Upper lobe of left lung (tissue), 6 donors: ENCODE data around the gene OTULINL. TPM values are rescaled to one million over a fixed set of nuclear protein-coding genes. Genes with fewer than 3 reads are reported as not detected.

Source experiments
- ATAC-seq, 2 donors: fragments of 200-7000 bp; cut with Tn5 transposase; one replicate each; pipeline ENCODE4 v1.9.1; 2022; ENCODE audit warnings: mild to moderate bottlenecking in 2 of 2, moderate library complexity in 2 of 2; ENCODE audit not compliant: low FRiP score in 2 of 2
- DNase-seq, 2 donors: peaks; one replicate each; pipeline ENCODE4 v3.0.0-alpha.2; 2019 to 2020
- H3K27ac ChIP-seq, 4 donors: fragments of 200-600 bp; sonication (generic); one replicate each; pipeline ENCODE4 v1.5.1; 2016 to 2019
- H3K27me3 ChIP-seq, 4 donors: fragments of 200-600 bp; sonication (generic); one replicate each; pipeline ENCODE4 v1.5.1; 2017 to 2019
- H3K36me3 ChIP-seq, 4 donors: fragments of 200-600 bp; sonication (generic); one replicate each; pipeline ENCODE4 v1.5.1; 2016 to 2019
- H3K4me1 ChIP-seq, 4 donors: fragments of 200-600 bp; sonication (generic); one replicate each; pipeline ENCODE4 v1.5.1; 2018 to 2019
- H3K4me3 ChIP-seq, 4 donors: fragments of 200-600 bp; sonication (generic); one replicate each; pipeline ENCODE4 v1.5.1; 2017 to 2019; ENCODE audit warnings: mild to moderate bottlenecking in 2 of 4, moderate library complexity in 1 of 4
- H3K9me3 ChIP-seq, 4 donors: fragments of 200-600 bp; sonication (generic); one replicate each; pipeline ENCODE4 v1.5.1; 2018 to 2019
- CTCF ChIP-seq, 6 experiments: fragments of 450-650 bp in 4 of 6; fragments of 200-600 bp in 2 of 6; sonication (generic) in 2 of 6; IDR thresholded peaks; one replicate each; pipeline ENCODE4 v1.5.1; 2016 to 2019; ENCODE audit warnings: antibody characterized with exemption in 6 of 6
- EP300 ChIP-seq, 4 donors: sonication (generic); formaldehyde crosslinking; IDR thresholded peaks; one replicate each; pipeline ENCODE4 v1.5.1; 2017; ENCODE audit warnings: antibody characterized with exemption in 4 of 4, control low read depth in 2 of 4
- POLR2A ChIP-seq, 4 donors: fragments of 450-650 bp; IDR thresholded peaks; one replicate each; pipeline ENCODE4 v1.5.1; 2016 to 2017; ENCODE audit warnings: antibody characterized with exemption in 4 of 4, mild to moderate bottlenecking in 2 of 4
- POLR2AphosphoS5 ChIP-seq, 2 donors: sonication (generic); formaldehyde crosslinking; IDR thresholded peaks; one replicate each; pipeline ENCODE4 v1.5.1; 2017; ENCODE audit warnings: antibody characterized with exemption in 2 of 2
- WGBS, 2 donors: methylation state at CpG; one replicate each; pipeline ENCODE4 v1.1.5; 2017 to 2018; 5-methylcytosine and 5-hydroxymethylcytosine counted together
- total RNA-seq, 6 donors: library from RNA; depleted of rRNA in 4 of 6; stranded (reverse); fragments of >200 nt in 4 of 6; gene quantifications; one replicate each; pipeline versions ENCODE4 v1.1.0 to v1.2.1, GENCODE V29; 2016 to 2021
- donor health status: DM: no; HTN: no; CAD: no; lungs with moderate emphysema.
- donor health status: DM: no; HTN: yes; CAD: no; lungs with severe emphysema.

Gene OTULINL
- total RNA-seq, 6 donors from 2014 or later: 36.4 to 194 (median 82.8) TPM

DNA sequence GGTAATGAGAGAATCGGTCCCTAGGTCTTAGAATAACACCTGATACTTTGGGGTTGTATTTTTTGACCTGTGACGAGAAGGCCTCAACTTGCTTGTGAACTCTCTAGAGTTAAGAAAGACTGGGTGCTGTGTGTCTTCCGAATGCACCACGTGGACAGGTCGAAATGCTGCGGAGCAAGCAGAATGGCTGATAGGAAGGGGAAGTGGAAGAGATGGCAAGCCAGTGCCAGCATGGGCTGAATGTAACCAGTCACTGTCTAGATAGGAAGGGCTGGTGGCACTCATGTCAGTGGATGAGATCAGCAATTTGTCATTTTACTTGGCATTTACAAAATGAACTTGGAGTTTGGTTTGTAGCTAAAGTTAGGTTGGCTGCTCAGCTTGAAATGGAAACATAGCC is 5.6 kb downstream of the OTULINL start:
- Histone ChIP-seq H3K9me3 (no peaks in the 10 kb centered on the region), H3K27ac (peak overlapping the region; percentile 53 to 87 (median 81)), H3K4me1 (peaks cover 6 to 72% (median 43%) of the 10 kb centered on the region in 4 donors), H3K4me3 (no peak overlapping the region), H3K27me3 (no peaks in the 10 kb centered on the region), H3K36me3 (no peaks in the 10 kb centered on the region)
- ATAC-seq (peak in 1 of 2 donors; percentile 73), DNase-seq (peak in 1 of 2 donors; percentile 77)
- 66 to 86% methylated on average over 6 of the region's 6 CpGs for WGBS, 2 donors
- TF ChIP-seq EP300 (IDR thresholded peaks at IDR 0.05) (no peak), POLR2AphosphoS5 (IDR thresholded peaks at IDR 0.05) (no peak), POLR2A (IDR thresholded peaks at IDR 0.05) (peak in 1 of 4 donors; percentile 10), CTCF (IDR thresholded peaks at IDR 0.05) (no peak)

DNA sequence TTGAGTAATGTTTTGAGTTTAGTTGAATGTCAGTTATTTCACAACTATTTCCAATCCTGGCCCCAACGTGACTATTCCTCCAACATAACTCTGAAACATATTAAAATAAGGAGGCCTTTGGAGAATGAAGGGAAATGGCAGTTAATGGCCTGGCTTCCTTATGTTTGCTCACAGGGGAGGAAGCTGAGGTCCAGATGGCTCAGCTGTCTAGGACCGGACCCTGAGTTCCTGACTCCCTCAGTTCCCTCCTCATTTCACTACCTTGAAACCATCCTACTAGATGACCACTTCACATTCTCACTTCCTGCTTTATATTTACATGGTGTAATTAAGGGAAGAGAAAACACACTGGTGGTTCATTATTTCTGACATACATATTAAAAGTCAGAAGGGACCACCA is 6.6 kb downstream of the OTULINL start:
- Histone ChIP-seq H3K9me3 (no peaks in the 10 kb centered on the region), H3K36me3 (no peaks in the 10 kb centered on the region), H3K4me3 (no peak overlapping the region), H3K27me3 (no peaks in the 10 kb centered on the region), H3K4me1 (peaks cover 6 to 68% (median 40%) of the 10 kb centered on the region in 4 donors), H3K27ac (peak overlapping the region; percentile 77 to 87 (median 81))
- no peak for DNase-seq
- TF ChIP-seq POLR2AphosphoS5 (IDR thresholded peaks at IDR 0.05): no peak
- ATAC-seq: peak in 1 of 2 donors; percentile 52
- WGBS, 2 donors: 52 to 62% methylated on average over 2 of the region's 2 CpGs

- 50 to 58% methylated on average over 10 of the region's 10 CpGs for WGBS, 2 donors
- peaks cover 11 to 70% (median 40%) of the 10 kb centered on the region in 4 donors for H3K4me1 ChIP-seq
- ATAC-seq (peak; percentile 61 to 87), DNase-seq (peak in 1 of 2 donors; percentile 55)
- H3K27ac ChIP-seq: peak overlapping the region; percentile 77 to 87 (median 81)
- H3K4me3 ChIP-seq: no peak overlapping the region
- H3K27me3 ChIP-seq: no peaks in the 10 kb centered on the region
- no peaks in the 10 kb centered on the region for H3K36me3 ChIP-seq
- peak in 1 of 4 donors; percentile 25 for TF ChIP-seq POLR2A (IDR thresholded peaks at IDR 0.05)
- no peak for TF ChIP-seq CTCF (IDR thresholded peaks at IDR 0.05)
- peak; percentile 71 to 99 (median 86) for TF ChIP-seq EP300 (IDR thresholded peaks at IDR 0.05)
- TF ChIP-seq POLR2AphosphoS5 (IDR thresholded peaks at IDR 0.05): peak; percentile 72 to 75
- no peaks in the 10 kb centered on the region for H3K9me3 ChIP-seq
Observed at GRCh38 chr5:14588758-14589543, 7.4 kb downstream of the OTULINL start.

GRCh38 chr5:14590949-14591348 is 9.4 kb downstream of the OTULINL start:
- Histone ChIP-seq H3K4me1 (peaks cover 19 to 66% (median 44%) of the 10 kb centered on the region in 4 donors), H3K4me3 (no peak overlapping the region), H3K27ac (peak overlapping the region in 1 of 4 donors; percentile 80), H3K36me3 (no peaks in the 10 kb centered on the region), H3K9me3 (no peaks in the 10 kb centered on the region), H3K27me3 (no peaks in the 10 kb centered on the region)
- 67 to 82% methylated on average over 2 of the region's 2 CpGs for WGBS, 2 donors
- no peak for TF ChIP-seq EP300 (IDR thresholded peaks at IDR 0.05)
- TF ChIP-seq POLR2AphosphoS5 (IDR thresholded peaks at IDR 0.05): no peak
- TF ChIP-seq CTCF (IDR thresholded peaks at IDR 0.05): no peak
- no peak for TF ChIP-seq POLR2A (IDR thresholded peaks at IDR 0.05)
- no peak for ATAC-seq
- DNase-seq: no peak

DNA sequence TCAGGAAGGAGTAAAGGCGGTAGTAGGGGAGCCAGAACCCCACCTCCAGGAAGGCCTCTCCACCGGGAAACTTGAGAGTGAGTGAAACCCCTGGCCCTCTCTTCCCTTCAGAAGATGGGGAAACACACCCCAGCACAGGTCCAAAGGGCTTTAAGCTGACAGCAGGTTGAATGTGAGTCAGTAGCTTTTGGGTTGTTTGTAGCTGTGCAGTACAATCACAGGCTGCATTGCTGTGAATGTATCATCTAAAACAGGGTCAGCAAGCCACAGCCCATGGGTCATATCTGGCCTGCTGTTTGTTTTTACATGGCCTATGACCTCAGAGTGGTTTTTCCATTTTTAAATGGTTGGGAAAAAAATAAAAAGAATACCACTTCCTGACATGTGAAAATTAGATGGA is 10.0 kb downstream of the OTULINL start:
- peaks cover 22 to 68% (median 45%) of the 10 kb centered on the region in 4 donors for H3K4me1 ChIP-seq
- no peaks in the 10 kb centered on the region for H3K9me3 ChIP-seq
- no peak overlapping the region for H3K4me3 ChIP-seq
- no peaks in the 10 kb centered on the region for H3K27me3 ChIP-seq
- ATAC-seq: no peak
- H3K27ac ChIP-seq: peak overlapping the region in 1 of 4 donors; percentile 80
- no peak for TF ChIP-seq POLR2A (IDR thresholded peaks at IDR 0.05)
- TF ChIP-seq POLR2AphosphoS5 (IDR thresholded peaks at IDR 0.05): no peak
- no peak for TF ChIP-seq CTCF (IDR thresholded peaks at IDR 0.05)
- no peaks in the 10 kb centered on the region for H3K36me3 ChIP-seq
- DNase-seq: no peak
- WGBS, 2 donors: 52 to 90% methylated on average over 2 of the region's 2 CpGs
